Activated naive CD4-positive, alpha-beta T cell treated with anti-CD3 and anti-CD28 coated beads, Interleukin-2, amount 50 U/mL, for 16 hours (primary cell): ENCODE results near the gene WLS.
A peak's percentile ranks its signal among the peaks of the same experiment; 100 is the strongest.

ENCODE experiments used
- DNase-seq: peaks from one replicate; pipeline ENCODE4 v3.0.0-alpha.2; 2020

Gene WLS

DNA sequence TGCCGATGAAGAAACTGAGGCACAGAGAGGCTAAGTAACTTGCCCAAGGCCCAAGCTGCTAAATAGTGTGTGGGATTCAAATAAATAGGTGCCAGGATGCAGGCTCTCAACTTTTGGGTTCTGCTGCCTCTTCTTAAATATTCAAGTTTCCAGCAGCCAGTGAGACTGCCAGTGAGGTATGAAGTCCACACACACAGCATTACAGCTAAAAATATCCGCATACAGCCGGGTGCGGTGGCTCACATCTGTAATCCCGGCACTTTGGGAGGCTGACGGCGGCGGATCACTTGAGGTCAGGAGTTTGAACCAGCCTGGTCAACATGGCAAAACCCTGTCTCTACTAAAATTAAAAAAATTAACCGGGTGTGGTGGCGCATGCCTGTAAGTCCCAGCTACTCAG lies 103.5 kb downstream of the WLS start:
- no peak for DNase-seq

DNA sequence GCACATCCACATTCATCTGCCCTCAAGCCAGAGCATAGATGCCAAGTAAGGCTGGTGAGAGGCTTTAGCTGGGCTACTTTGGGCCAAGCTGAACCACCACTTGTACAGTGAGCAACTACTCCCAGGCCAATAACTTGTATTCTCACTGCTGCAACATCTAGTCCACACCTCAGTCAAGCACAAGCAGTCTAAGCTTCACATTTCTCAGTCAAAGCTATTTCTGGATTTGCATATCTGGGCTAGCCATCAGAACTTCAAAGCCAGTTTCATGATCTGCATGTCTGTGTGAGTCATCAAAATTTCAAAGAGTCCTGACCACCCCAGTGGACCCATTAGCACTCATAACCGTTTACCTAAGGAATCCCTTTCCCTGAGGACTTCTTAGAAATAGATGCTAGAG lies 104.2 kb downstream of the WLS start:
- DNase-seq, result no peak

DNA sequence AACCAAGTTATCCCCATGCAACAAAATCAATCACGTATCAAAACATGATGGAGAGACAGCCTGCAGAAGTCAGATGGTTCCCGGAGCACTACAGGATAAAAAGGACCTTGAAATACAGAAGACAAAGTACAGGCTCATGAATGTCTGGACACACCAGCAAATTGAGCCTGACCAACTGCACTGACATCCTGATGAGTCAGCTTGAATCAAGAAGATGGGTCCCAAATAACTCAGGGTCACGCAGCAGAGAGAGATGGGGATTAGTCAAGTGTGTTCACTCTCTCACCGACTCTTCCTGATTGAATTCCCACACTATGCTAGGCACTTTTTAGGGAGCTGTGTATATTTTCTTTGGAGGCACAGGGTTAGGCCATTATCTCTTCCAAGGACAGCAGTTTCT lies 110.8 kb downstream of the WLS start:
- DNase-seq, result no peak

DNA sequence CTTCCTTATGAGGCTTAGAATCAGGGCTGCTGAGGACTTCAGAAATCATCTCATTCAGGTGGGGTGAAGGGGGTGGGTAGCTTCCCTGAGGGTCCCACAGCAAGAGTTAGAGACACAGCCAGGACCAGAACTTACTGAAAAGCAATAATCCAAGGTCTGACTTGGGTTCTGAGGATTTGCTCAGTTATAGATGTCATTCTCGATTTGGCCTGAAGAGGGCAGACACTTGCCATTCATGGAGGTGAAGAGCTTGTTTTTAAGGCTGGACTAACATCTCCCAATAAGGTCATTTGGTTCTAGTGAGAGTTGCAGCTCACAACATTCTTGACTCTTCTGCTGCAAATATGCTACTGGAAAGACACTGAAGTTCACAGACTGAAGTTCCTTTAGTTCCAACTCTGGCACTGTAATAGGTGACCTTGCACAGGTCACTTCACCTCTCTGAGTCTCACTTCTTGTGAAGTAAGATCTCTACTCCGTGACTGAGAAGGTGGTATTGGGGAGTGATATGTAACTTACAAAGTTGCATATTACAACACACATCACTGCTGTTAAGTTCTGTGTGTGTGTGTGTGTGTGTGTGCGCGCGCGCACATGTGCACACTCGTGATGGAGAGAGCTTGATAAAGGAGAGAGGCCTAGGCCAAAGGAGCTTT lies 112.1 kb downstream of the WLS start:
- DNase-seq, result no peak

DNA sequence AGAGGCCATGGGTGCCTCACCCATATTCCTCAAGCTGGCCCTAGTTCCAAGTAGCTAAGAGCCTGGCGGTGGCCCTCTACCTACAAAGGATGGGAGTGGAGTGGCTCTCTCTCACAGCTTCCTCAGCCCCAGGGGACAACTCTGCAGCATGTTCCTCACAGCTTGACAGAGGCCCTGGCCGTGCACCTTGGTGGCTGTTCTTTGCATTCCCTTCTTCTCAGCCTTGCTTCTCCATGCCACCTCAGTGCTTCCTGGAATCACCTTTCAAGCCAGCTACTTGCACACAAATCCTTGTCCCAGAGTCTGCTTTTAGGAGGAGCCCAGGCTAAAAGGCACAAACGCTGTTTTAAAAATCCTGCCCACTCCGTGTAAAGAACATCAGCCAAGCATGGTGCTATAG lies 112.9 kb downstream of the WLS start:
- DNase-seq, result no peak

DNA sequence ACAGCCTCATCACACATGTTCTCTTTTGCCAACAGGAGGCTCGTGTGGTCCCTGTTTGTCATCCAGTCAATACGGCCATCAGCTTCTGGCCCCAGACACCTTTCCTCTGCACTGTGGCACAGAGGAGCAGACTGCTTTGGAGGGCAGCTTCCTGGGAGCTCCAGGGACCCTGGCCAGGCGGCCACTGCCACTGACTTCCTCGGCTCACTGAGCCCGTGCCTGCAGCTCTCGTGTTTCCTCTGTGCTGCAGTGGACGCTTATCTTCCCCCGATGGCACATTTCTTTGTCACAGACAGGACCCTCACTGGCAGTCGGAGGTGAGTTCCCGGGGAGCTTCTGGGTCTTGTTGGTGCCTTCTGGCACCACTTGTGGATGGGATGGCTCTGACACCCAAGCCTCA lies 114.9 kb downstream of the WLS start:
- DNase-seq, result no peak

DNA sequence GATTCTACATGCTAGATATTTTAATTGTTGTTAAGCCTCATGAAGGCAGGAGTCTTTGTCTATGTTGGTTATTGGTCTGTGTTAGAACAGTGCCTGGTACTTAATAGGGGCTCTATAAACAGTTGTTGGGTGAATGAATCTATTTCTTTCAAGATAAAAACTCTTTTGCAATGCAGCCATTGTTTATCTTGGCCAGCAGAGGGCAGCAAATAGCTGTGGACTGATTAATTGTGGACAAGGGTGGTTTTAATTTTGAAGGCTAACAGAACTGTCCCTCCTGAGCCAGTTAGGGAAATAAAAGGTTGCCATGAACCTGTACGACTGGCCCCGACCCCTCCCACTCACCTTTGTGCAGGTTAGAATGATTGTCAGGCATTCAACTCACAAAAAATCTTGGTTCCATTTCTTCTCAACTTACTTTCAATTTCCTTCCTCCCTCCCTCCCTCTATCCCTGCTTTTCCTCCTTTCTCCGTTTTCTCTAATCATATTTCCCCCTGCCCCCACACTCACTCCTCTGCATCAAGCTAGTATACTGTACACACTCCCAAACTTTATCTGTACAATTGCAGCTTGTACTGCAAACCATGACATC lies 115.6 kb downstream of the WLS start:
- peak; percentile 23 for DNase-seq

DNA sequence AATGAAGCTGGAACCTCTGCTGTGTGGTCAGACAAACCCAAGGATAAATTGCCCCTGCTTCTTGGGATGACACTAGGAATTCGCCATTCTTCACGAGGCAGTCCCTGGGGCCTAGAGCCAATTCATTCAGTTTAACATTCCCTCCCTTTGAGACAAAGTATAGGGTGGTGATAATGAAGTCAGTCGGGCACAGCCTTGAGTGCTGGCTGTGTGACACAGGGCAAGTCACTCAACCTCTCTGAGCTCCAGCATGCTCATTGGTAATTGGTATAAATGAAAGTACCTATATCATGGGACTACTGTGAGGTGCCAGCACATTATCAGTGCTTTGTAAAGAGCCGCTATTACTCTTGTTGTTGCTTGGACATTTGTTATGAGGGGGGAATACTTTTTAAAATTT lies 117.0 kb downstream of the WLS start:
- DNase-seq, result no peak

DNA sequence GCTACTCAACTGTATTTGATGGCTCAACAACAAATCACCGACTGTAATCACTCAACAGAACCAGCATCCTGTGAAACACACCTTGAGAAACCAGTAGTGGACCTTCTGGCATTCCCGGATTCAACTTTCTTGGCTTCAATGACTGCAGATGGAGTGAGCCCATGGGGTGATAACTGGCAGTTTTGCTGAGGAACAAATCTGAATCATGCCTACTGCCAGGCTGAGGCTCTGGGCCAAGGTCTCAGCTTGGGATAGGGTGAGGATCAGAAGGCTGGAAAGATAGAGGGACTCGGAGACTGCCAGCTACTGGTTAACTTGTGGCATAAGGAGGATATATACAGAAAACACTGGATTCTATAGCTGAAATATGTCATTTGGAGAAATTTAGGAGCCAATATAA lies 118.4 kb downstream of the WLS start:
- no peak for DNase-seq

DNA sequence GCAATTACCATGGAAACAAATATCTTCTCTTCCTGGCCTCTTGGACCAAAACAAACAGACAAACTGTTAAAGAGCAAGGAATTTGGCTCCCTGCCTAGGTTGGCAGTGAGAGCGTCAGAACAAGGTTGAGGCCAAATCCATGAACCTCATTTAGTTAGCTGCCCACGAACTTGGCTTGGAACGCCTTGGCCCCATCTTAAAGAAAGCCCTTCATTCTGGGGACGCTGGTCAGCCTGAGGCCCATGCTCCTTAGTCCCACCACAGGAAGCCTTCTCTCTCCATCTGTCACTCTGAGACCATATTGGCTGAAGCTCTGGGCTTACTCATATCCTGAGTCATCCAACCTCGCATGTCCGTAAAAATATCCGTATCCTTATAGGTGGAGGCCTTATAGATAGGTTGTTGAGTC lies 119.5 kb downstream of the WLS start:
- DNase-seq, result no peak

DNA sequence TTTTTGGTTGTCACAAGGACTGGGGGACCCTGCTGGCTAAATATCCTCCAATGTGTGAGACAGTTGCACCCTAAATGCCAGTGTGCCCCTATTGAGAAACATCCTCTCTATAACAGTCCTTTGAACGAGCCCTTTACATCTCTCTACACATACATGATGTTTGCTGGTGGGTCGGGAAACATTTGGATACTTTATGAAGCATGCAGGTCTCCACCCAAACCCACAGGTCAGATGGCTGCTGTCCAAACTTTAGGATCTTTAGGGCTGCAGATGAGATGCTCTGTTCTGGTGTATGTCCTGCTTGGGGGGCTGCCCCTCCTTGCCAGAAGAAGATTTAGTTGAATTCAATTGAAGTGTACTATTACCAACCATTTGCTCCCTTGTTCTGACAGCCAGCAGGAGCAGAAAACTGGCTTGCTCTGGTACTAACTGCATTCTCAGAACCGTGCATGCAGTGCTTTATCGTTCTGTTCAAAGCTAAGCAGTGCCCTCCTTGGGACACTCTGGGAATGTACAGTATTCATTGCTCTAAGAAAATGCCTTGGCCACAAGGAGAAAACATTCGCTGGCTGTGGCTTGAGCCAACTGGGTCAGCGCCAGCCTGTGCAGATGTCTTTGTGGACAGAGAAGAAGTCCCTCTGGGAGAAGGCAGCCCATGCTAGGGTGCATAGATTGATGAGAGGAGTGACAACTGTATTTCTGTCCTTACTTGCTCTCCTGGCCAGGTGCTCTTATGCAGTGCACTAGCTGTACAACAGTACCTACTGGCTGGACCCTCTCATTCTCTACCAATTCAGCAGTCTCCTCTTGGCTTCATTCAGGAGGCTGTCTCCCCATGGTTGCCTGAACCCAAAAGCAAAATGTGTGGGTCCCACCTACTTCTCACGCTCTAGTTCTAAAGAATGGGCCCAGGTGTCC lies 120.5 kb downstream of the WLS start:
- DNase-seq, result no peak

DNA sequence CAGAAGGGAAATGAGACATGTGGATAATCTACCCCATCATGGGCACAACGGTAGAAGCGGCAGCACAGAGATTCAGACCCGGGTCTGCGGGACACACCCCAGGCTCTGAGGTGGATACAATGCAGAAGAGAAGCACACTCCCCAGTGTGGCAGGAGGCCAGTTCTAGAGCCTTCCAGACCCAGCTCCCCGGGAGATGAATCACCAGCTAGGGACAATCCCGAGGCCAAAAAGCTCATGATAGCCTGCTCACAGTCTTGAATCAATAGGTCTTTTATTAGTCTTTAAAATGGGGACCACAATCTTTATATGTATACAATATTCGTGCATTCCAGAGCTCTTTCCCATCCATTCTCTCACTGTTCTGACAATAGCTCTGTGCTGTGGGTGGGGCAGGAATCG lies 124.6 kb downstream of the WLS start:
- DNase-seq, result no peak

DNA sequence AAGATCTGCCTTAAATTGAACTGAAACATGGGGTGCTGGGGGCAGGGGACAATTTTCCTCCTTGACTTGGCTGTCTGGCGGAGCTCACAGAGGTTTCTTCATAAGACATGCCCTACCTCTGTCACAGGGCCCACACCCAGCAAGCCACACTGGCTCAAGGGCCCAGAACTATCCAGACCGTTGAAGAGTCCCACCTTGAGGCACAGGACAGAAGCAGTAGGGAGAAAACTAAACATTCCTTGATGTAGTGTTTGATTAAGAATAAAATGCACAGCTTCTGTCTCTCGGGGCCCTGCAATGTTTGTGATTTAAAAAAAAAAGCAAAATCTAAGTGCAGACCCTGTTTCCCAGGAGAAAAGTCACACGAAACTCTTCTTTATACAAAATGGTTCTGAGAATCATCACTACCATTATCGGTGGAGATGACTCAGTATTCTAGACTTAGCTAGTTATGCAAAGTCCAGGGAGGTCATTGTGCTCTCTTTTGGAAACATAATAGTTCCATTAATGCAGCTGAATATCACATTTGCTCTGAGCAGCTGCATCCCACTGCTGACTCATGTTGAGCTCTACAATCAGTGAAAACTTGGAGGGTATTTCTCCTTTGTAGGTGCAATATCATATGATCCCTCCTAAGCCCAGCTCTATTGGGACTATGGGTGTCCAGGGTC lies 128.3 kb downstream of the WLS start:
- no peak for DNase-seq

DNA sequence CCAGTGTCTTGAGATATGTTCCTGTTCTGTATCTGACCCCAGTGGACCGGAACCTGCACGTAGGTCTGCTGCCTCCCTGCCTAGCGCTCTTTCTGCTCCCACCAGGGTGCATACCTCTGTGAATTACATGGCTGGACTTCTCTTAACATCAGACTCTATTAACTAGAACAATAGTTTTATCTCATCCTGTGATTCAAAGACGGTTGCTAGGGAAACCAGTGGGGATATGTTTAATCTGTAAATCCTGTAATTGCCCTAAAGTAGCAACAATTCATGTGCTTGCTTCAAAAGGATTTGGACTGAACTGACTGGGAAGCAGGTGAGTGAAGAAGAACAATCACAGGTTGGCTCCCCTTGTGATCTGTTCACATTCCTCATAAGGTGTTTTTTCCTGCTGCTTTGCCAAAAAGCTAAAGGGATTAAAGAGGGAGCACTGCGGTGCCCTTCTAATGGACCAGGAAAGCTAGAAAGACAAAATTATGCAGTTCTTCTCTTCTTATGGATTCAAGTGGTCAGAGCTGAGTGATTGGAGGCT lies 129.2 kb downstream of the WLS start:
- DNase-seq, result no peak

DNA sequence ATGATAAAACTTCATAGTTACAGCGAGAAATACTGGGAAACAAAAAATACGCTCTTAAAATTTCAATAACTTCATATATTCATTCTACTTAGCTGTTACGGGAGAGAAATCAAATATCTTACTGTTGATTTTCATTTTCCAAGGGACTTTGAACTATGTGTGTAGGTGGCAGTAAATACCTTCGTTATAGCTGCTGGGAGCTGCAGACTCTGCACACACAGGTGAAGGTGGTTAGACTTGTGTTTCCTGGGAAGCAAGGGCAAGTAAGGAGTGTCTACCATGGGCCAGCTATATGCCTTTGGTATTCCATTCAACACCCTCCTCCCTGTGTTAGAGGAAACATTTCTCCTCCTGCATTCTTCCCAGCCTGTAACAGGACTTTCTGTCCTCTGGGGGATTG lies 130.5 kb downstream of the WLS start:
- no peak for DNase-seq

DNA sequence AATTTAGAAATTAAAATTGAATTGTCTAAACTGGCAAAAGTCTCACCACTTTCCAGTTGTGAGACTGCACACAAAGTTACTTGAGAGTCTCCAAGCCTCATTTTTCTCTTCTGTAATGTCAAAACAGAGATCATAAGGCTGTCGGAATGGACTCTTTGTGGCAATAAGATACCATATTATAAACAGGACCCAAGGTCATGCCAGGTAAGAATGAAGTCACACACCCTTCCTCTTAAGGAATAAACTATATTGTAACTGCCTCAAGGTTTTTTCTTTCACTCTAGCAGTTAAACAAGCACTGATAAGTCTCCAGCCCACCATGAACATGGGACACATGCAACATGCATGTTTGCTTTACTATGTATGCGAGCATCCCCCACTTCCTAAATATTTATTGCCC lies 131.8 kb downstream of the WLS start:
- DNase-seq, result no peak

DNA sequence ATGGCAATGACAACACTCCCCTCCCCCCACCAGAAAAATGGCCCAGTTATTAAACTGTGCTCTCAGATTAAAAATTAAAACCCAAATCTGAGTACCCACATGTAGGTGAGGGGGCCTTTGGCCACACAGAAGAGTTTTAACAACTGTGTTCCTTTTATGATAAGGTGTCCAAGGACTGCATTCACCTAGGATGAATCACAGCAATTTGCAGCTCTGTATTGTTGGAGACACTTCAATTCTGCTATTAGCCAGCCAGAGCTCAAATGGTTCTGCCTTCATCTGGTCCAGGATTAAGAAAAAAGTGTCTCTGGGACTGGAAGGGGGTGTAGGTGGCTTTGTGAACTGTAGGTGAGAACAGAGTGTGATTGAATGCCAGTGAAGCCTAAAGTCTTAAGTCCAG lies 138.6 kb downstream of the WLS start:
- no peak for DNase-seq

DNA sequence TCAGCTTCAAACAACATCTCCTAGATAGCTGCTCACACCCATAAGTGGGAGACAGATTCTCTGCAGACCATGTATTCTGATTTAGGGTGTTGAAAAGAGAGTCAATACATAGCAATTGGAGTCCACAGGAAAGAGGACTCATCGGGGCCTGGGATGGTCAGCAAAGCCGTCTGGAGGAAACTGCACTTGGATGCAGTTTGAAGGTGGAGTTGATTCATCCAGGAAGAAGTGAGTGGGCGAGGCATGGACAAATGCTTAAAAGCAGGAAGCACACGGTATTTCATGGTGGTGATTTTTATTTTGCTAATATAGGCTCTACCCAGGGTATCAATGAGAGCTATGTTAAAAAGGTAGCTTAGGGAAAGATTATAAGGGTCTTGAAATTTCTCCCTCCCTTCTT lies 145.1 kb downstream of the WLS start:
- no peak for DNase-seq

DNA sequence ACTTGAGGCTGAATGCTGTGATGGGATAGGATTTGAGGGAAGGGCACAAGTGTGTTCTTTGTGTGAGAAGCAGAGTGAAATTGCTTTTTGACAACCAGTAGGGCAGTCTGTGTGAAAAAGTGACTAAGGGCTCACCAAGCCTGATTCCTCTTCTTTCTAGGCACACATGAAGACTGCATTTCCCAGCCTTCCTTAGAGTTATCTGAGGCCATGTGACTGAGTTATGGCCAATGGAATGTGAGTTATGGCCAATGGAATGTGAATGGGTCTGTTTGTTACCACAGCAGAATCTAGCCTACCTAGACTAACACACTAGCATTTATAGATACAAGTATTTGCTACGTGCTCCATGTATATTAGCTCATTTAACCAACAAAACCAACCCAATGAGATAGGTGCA lies 146.6 kb downstream of the WLS start:
- no peak for DNase-seq

DNA sequence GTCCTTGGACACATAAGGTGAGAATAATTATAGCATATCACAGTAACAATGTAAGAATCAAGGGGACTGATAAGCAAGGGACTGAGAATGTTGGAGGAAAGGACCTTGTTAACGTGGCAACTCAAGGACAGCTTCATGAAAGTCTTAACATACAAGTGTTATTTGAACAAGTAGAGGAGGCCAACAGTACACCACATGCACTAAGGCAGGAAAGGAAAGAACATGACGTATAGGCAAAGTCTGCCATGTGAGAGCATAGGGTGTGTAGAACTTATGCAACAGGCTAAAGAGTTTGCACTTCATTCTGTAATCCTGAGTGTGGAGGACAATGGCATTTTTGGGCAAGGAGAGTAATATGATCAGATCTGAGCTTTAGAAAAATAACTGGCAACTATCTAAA lies 148.6 kb downstream of the WLS start:
- DNase-seq, result no peak

DNA sequence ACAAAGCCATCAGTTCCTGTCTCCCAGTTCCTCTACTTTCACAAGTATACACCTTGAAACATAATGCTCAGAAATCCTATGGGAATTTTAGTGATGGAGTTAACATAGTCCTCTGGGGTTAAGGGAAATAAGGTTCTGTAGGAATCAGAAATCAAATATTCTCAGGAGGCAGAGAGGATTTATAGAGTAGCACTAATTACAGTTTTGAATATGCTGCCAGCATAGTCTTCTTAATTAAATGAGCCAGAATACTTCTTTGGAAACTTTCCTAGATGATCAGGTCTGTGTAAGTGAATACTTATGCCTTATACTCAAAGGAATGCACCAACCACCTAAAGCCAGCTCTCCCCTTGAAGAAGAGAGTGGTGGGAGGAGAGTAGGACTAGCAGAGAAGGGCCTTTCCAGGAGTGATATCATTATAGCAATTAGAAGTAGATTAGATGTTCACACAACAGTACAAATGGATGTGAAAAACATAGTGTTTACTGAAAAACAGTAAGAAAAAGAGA lies 150.5 kb downstream of the WLS start:
- no peak for DNase-seq

DNA sequence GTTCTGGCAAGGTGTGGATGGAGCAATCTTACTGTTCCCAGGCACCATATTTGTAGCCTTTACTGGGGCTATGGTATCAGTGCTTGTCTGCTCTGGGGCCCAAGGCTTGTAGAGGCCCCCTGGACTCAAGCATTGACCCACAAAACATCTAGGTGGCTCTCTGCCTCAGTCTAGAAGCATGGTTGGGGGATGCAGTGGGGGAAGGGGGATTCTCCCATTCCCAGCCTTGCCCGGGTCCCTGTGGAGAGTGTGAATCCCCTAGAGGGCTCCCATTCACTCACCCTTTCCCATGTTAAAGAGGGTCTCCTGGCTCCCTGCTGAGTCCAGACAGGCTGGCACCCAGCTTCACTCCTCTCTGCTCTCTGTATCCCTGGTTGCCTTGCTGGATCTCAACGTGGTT lies 153.7 kb downstream of the WLS start:
- DNase-seq, result no peak
